Endothelial cell (in vitro differentiated cells): ENCODE results near the gene GNAS. TPM values are rescaled to one million over a fixed set of nuclear protein-coding genes. Genes with fewer than 3 reads are reported as not detected.
A peak's percentile ranks its signal among the peaks of the same experiment; 100 is the strongest.

Source experiments
- DNase-seq: peaks from one replicate; pipeline ENCODE4 v3.0.0; 2021; ENCODE audit warnings: low spot score
- H3K27ac Mint-ChIP-seq: one replicate; pipeline ENCODE4 v1.8.0; 2021; ENCODE audit warnings: mixed read lengths, inconsistent platforms; ENCODE audit not compliant: unreplicated experiment
- H3K27me3 Mint-ChIP-seq: one replicate; pipeline ENCODE4 v1.8.0; 2021; ENCODE audit warnings: mild to moderate bottlenecking, moderate library complexity, mixed read lengths, inconsistent platforms; ENCODE audit not compliant: unreplicated experiment
- H3K36me3 Mint-ChIP-seq: one replicate; pipeline ENCODE4 v1.8.0; 2021; ENCODE audit warnings: mild to moderate bottlenecking, low read depth, mixed read lengths, inconsistent platforms; ENCODE audit not compliant: unreplicated experiment
- H3K4me1 Mint-ChIP-seq: one replicate; pipeline ENCODE4 v1.8.0; 2021; ENCODE audit warnings: mild to moderate bottlenecking, mixed read lengths, inconsistent platforms; ENCODE audit not compliant: unreplicated experiment
- H3K4me3 Mint-ChIP-seq: one replicate; pipeline ENCODE4 v1.8.0; 2021; ENCODE audit warnings: mild to moderate bottlenecking, mixed read lengths, inconsistent platforms; ENCODE audit not compliant: unreplicated experiment
- H3K9me3 Mint-ChIP-seq: one replicate; pipeline ENCODE4 v1.8.0; 2021; ENCODE audit warnings: mixed read lengths, inconsistent platforms; ENCODE audit not compliant: unreplicated experiment
- CTCF ChIP-seq: fragments of 200-600 bp; sonication (generic); IDR thresholded peaks from one replicate; pipeline ENCODE4 v1.5.0; 2021; ENCODE audit warnings: antibody characterized with exemption; ENCODE audit not compliant: unreplicated experiment
- microRNA-seq: library from miRNA; unstranded; fragments of <30 nt; microRNA quantifications from one replicate; pipeline ENCODE4, GENCODE V29; 2020; ENCODE audit not compliant: unreplicated experiment
- total RNA-seq: library from RNA; stranded (reverse); fragmentation: NEBNext Ultra II Directional; extraction: Animal tissue kit (Norgen Biotek cat#: 25700); gene quantifications from one replicate; pipeline ENCODE4 v1.2.1, GENCODE V29; 2021; ENCODE audit not compliant: unreplicated experiment

Gene GNAS
- total RNA-seq, 1 donor from 2014 or later: 1,989 TPM

DNA sequence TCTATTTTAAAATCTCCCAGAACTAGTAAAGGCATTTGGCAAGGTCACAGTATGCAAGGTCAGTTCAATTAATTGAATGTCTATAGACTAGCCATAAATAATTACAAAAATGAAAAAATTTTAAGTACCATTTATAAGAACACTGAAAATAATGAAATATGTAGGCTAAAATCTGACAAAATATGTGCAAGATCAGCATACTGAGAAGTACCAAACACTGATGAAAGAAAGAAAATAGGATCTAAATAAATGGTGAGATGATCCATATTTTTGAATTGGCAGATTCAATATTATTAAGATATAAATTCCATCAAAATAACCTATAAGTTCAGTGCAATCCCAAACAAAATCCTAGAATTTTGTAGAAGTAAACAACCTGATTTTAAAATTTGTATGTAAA, 100.5 kb downstream of the GNAS start:
- Mint-ChIP-seq H3K4me3 (no peak overlapping the region), H3K36me3 (no peaks in the 10 kb centered on the region), H3K9me3 (no peaks in the 10 kb centered on the region), H3K27ac (no peak overlapping the region), H3K27me3 (no peaks in the 10 kb centered on the region), H3K4me1 (no peaks in the 10 kb centered on the region)
- no peak for DNase-seq
- TF ChIP-seq CTCF: no peak

GRCh38 chr20:58956078-58956477, 103.6 kb downstream of the GNAS start:
- Mint-ChIP-seq H3K36me3 (no peaks in the 10 kb centered on the region), H3K27me3 (no peaks in the 10 kb centered on the region), H3K4me1 (peaks cover under 1% of the 10 kb centered on the region), H3K9me3 (no peaks in the 10 kb centered on the region), H3K4me3 (no peak overlapping the region), H3K27ac (no peak overlapping the region)
- TF ChIP-seq CTCF: no peak
- no peak for DNase-seq

DNA sequence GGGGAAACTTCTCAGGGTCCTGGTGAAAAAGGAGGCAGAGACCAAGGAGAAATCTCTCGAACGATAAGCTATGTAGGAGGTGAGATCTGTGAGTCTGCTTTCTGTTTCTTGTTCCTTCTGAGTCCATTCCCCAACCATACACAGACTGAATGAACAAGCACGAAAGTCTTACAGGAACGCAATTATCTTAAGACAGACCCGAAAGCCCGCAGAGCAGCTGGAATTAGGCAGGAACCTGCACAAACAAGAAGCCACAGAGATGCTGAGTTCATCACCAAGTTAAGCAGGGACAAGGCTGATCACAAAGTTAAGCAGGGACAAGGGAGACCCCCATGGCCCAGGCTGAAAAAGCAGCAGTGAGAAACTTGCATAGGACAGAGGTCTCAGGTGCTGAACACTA, 107.1 kb downstream of the GNAS start:
- Mint-ChIP-seq H3K27ac (no peak overlapping the region), H3K4me3 (no peak overlapping the region), H3K27me3 (peaks cover 2% of the 10 kb centered on the region), H3K9me3 (no peaks in the 10 kb centered on the region), H3K4me1 (peaks cover 9% of the 10 kb centered on the region), H3K36me3 (no peaks in the 10 kb centered on the region)
- TF ChIP-seq CTCF: no peak
- DNase-seq: no peak

Small RNA genes within 50 kb of the gene (microRNA-seq; reads per million reads assigned to microRNA genes)
- 3.1 reads per million, percentile 39 among the genes with 10 or more reads in this experiment for gene MIR298

Other genes with a start within 250 kb of the GNAS start
- 77.9 TPM for gene STX16, start 201.4 kb upstream of the GNAS start, total RNA-seq
- gene NPEPL1, start 159.9 kb upstream of the GNAS start, total RNA-seq: 37.6 TPM
- gene GNAS-AS1, start 1.8 kb upstream of the GNAS start, total RNA-seq: 4.9 TPM
- gene NELFCD, start 128.5 kb downstream of the GNAS start, total RNA-seq: 68.7 TPM
- 150 TPM for gene CTSZ, start 154.5 kb downstream of the GNAS start, total RNA-seq
- gene TUBB1, start 166.7 kb downstream of the GNAS start, total RNA-seq: not detected
- gene ATP5F1E, start 179.6 kb downstream of the GNAS start, total RNA-seq: 102 TPM
- 40.2 TPM for gene PRELID3B, start 190.1 kb downstream of the GNAS start, total RNA-seq